A549 (cell line): ENCODE measurements around the gene DDI1. TPM values are rescaled to one million over a fixed set of nuclear protein-coding genes. Genes with fewer than 3 reads are reported as not detected.

Experiments
- ATAC-seq, 2 experiments: fragments of 200-7000 bp in 1 of 2; fragments of >200 bp in 1 of 2; cut with Nextera tagmentation in 1 of 2; cut with Tn5 transposase in 1 of 2; 3 replicates each; pipeline versions ENCODE4 v1.8.0 to v1.9.1; 2018 to 2020; ENCODE audit warnings: mild to moderate bottlenecking in 1 of 2, moderate library complexity in 1 of 2
- CTCF ChIA-PET: fragments of 300-600 bp; sonication (Branson Sonifier 250); formaldehyde crosslinking; extraction: SDS; loops from one replicate; lab custom pipeline; 2021; ENCODE audit warnings: antibody characterized with exemption, inconsistent platforms; lab: Yijun Ruan, JAX
- POLR2A ChIA-PET: fragments of 350-600 bp; formaldehyde crosslinking; extraction: SDS; loops from one replicate; lab custom pipeline; 2021; ENCODE audit warnings: antibody characterized with exemption, inconsistent platforms; lab: Yijun Ruan, JAX
- DNase-seq, 2 experiments: peaks; one replicate each; pipeline versions ENCODE4 v3.0.0 to v3.0.0-alpha.2; 2011 to 2016; ENCODE audit warnings: low read depth in 1 of 2, low spot score in 1 of 2
- FAIRE-seq: peaks from 2 replicates; lab custom pipeline; 2011; peaks lifted over from hg19 to GRCh38; lab: Jason Lieb, UNC
- H3K27ac ChIP-seq, 2 experiments: fragments of >200 bp; sonication (Bioruptor Twin); formaldehyde crosslinking; 3 replicates each; pipeline ENCODE4 v1.5.1; 2016 to 2017
- H3K4me1 ChIP-seq: fragments of >200 bp; sonication (Bioruptor Twin); formaldehyde crosslinking; 3 replicates; pipeline ENCODE4 v1.6.1; 2016
- H3K4me2 ChIP-seq: fragments of >200 bp; sonication (Bioruptor Twin); formaldehyde crosslinking; 3 replicates; pipeline ENCODE4 v1.6.1; 2016
- H3K4me3 ChIP-seq: fragments of >200 bp; sonication (Bioruptor Twin); formaldehyde crosslinking; 3 replicates; pipeline ENCODE4 v1.5.1; 2016
- H3K9me3 ChIP-seq: fragments of >200 bp; sonication (Bioruptor Twin); formaldehyde crosslinking; 3 replicates; pipeline ENCODE4 v1.6.1; 2016
- BHLHE40 ChIP-seq: IDR thresholded peaks from 2 replicates; pipeline ENCODE4 v1.6.1; 2012; ENCODE audit warnings: low read depth, low read length, inconsistent platforms
- CBX2 ChIP-seq: fragments of 200-600 bp; sonication (generic); IDR thresholded peaks from 2 replicates; pipeline ENCODE4 v1.6.1; 2016; ENCODE audit warnings: low read depth, mild to moderate bottlenecking, borderline replicate concordance
- CEBPB ChIP-seq, 2 experiments: fragments of >200 bp in 1 of 2; sonication (Bioruptor Twin) in 1 of 2; formaldehyde crosslinking in 1 of 2; IDR thresholded peaks; 2 replicates each; pipeline ENCODE4 v1.6.1; 2012 to 2016
- EP300 ChIP-seq, 2 experiments: fragments of >200 bp; sonication (Bioruptor Twin); formaldehyde crosslinking; IDR thresholded peaks; 2 replicates in 1 of 2; 3 replicates in 1 of 2; pipeline ENCODE4 v1.6.1; 2016 to 2017
- FOSB ChIP-seq: fragments of 250-450 bp; sonication (Bioruptor Pico); IDR thresholded peaks from 2 replicates; pipeline ENCODE4 v1.5.0; 2020; ENCODE audit warnings: mild to moderate bottlenecking, moderate library complexity
- HEYL ChIP-seq: fragments of 250-450 bp; sonication (Bioruptor Pico); IDR thresholded peaks from 2 replicates; pipeline ENCODE4 v1.8.0; 2021; ENCODE audit warnings: mild to moderate bottlenecking, moderate library complexity
- JUNB ChIP-seq: fragments of >200 bp; sonication (Bioruptor Twin); formaldehyde crosslinking; IDR thresholded peaks from 2 replicates; pipeline ENCODE4 v1.6.1; 2016
- KDM5A ChIP-seq: fragments of 200-600 bp; sonication (generic); IDR thresholded peaks from 2 replicates; pipeline ENCODE4 v1.6.1; 2016; ENCODE audit warnings: antibody characterized with exemption, mild to moderate bottlenecking
- MAFK ChIP-seq: fragments of 450-650 bp; IDR thresholded peaks from 2 replicates; pipeline ENCODE4 v1.6.1; 2014; ENCODE audit not compliant: partially characterized antibody
- NFE2L2 ChIP-seq: fragments of 150-350 bp; conservative IDR thresholded peaks from 2 replicates; pipeline ENCODE4 v1.6.1; 2014; ENCODE audit warnings: low read length
- NR3C1 ChIP-seq: fragments of >200 bp; sonication (Bioruptor Twin); formaldehyde crosslinking; IDR thresholded peaks from 3 replicates; pipeline ENCODE4 v1.6.1; 2017
- POLR2AphosphoS2 ChIP-seq: conservative IDR thresholded peaks from 2 replicates; pipeline ENCODE4 v1.6.1; 2012; ENCODE audit warnings: low read length, improper control_type of control experiment, inconsistent platforms
- SMC3 ChIP-seq: fragments of >200 bp; sonication (Bioruptor Twin); formaldehyde crosslinking; IDR thresholded peaks from 3 replicates; pipeline ENCODE4 v1.6.1; 2018; ENCODE audit warnings: inconsistent platforms
- SREBF2 ChIP-seq: fragments of 450-650 bp; IDR thresholded peaks from 2 replicates; pipeline ENCODE4 v1.6.1; 2014; ENCODE audit warnings: mild to moderate bottlenecking, moderate library complexity
- TFCP2L1 ChIP-seq: fragments of 250-450 bp; sonication (Bioruptor Pico); IDR thresholded peaks from 2 replicates; pipeline ENCODE4 v1.5.0; 2021; ENCODE audit warnings: mild to moderate bottlenecking
- ZC3H11A ChIP-seq: fragments of 450-650 bp; IDR thresholded peaks from 2 replicates; pipeline ENCODE4 v1.6.1; 2014; ENCODE audit warnings: antibody characterized with exemption, mild to moderate bottlenecking
- ZSCAN20 ChIP-seq: fragments of 250-450 bp; sonication (Bioruptor Pico); IDR thresholded peaks from 2 replicates; pipeline ENCODE4 v1.8.0; 2022; ENCODE audit warnings: mild to moderate bottlenecking, moderate library complexity
- WGBS: methylation state at CpG from one replicate; pipeline ENCODE4 v1.1.6; 2017; ENCODE audit errors: missing lambda C conversion rate; 5-methylcytosine and 5-hydroxymethylcytosine counted together
- polyA plus RNA-seq, 4 experiments: library from polyadenylated mRNA; depleted of rRNA in 3 of 4; stranded (reverse); fragments of >200 nt; fragmentation: RNase III in 1 of 4; extraction: RNeasy Plus Mini Kit Qiagen cat#74134 plus additional on column Dnase treatment in 1 of 4; gene quantifications; 2 replicates in 3 of 4; 3 replicates in 1 of 4; pipeline ENCODE4 v1.2.3, GENCODE V29; 2011 to 2017
- TF ChIP-seq, protein P1 (sequence below): IDR thresholded peaks from 2 replicates; pipeline ENCODE4 v1.6.1; 2012
- TF ChIP-seq, protein P2 (sequence below): fragments of 150-350 bp; IDR thresholded peaks from 2 replicates; pipeline ENCODE4 v1.6.1; 2014; ENCODE audit warnings: low read depth, mild to moderate bottlenecking, low read length
- TF ChIP-seq, protein P3 (sequence below): fragments of 250-450 bp; sonication (Bioruptor Pico); IDR thresholded peaks from 2 replicates; pipeline ENCODE4 v1.5.0; 2020; ENCODE audit warnings: low read depth, mild to moderate bottlenecking, moderate library complexity
- TF ChIP-seq, protein P4 (sequence below): fragments of >200 bp; sonication (Bioruptor Twin); formaldehyde crosslinking; IDR thresholded peaks from 3 replicates; pipeline ENCODE4 v1.5.1; 2016
- TF ChIP-seq, protein P5 (sequence below): fragments of 250-450 bp; sonication (Bioruptor Pico); IDR thresholded peaks from 2 replicates; pipeline ENCODE4 v1.5.0; 2021; ENCODE audit warnings: mild to moderate bottlenecking, moderate library complexity, borderline replicate concordance

DDI1 gene
- polyA plus RNA-seq, 2 of the 4 experiments (the other 2 are of a cell fraction), result not detected

DNA sequence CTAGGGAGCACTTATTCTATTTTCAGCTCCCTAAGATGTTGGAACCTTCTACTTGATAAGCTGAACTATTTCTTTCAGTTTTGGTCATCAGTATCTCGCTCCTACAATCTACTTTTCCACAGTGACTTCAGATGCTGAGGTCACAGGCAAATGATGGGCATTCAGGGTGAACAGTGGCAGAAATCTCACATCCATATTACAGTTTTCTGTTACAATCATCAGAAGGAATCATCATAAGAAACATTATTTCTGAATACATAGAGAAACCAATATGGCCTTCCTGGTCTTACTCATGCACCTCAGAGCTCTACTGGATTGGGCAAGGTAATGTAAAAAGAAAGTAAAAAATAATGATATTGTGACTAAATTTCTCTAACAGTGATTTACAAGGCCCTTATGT is 39.4 kb upstream of the DDI1 start:
- TF ChIP-seq ZC3H11A, result no peak
- TF ChIP-seq ZSCAN20 (CRISPR knock-in tag), result no peak
- no peak for TF ChIP-seq CEBPB (IDR thresholded peaks at IDR 0.05)
- no peak for TF ChIP-seq HEYL (CRISPR knock-in tag)
- no peak for TF ChIP-seq SMC3
- TF ChIP-seq, protein P1, sequence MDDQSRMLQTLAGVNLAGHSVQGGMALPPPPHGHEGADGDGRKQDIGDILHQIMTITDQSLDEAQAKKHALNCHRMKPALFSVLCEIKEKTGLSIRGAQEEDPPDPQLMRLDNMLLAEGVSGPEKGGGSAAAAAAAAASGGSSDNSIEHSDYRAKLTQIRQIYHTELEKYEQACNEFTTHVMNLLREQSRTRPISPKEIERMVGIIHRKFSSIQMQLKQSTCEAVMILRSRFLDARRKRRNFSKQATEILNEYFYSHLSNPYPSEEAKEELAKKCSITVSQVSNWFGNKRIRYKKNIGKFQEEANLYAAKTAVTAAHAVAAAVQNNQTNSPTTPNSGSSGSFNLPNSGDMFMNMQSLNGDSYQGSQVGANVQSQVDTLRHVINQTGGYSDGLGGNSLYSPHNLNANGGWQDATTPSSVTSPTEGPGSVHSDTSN, result no peak
- TF ChIP-seq, protein P2, sequence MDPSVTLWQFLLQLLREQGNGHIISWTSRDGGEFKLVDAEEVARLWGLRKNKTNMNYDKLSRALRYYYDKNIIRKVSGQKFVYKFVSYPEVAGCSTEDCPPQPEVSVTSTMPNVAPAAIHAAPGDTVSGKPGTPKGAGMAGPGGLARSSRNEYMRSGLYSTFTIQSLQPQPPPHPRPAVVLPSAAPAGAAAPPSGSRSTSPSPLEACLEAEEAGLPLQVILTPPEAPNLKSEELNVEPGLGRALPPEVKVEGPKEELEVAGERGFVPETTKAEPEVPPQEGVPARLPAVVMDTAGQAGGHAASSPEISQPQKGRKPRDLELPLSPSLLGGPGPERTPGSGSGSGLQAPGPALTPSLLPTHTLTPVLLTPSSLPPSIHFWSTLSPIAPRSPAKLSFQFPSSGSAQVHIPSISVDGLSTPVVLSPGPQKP, result no peak
- no peak for TF ChIP-seq FOSB (CRISPR knock-in tag)
- TF ChIP-seq EP300 (IDR thresholded peaks at IDR 0.05), result no peak
- TF ChIP-seq, protein P3, sequence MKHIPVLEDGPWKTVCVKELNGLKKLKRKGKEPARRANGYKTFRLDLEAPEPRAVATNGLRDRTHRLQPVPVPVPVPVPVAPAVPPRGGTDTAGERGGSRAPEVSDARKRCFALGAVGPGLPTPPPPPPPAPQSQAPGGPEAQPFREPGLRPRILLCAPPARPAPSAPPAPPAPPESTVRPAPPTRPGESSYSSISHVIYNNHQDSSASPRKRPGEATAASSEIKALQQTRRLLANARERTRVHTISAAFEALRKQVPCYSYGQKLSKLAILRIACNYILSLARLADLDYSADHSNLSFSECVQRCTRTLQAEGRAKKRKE (CRISPR knock-in tag), result no peak
- no peak for TF ChIP-seq BHLHE40
- TF ChIP-seq TFCP2L1, result no peak
- no peak for TF ChIP-seq POLR2AphosphoS2
- TF ChIP-seq SREBF2, result no peak
- TF ChIP-seq, protein P4, sequence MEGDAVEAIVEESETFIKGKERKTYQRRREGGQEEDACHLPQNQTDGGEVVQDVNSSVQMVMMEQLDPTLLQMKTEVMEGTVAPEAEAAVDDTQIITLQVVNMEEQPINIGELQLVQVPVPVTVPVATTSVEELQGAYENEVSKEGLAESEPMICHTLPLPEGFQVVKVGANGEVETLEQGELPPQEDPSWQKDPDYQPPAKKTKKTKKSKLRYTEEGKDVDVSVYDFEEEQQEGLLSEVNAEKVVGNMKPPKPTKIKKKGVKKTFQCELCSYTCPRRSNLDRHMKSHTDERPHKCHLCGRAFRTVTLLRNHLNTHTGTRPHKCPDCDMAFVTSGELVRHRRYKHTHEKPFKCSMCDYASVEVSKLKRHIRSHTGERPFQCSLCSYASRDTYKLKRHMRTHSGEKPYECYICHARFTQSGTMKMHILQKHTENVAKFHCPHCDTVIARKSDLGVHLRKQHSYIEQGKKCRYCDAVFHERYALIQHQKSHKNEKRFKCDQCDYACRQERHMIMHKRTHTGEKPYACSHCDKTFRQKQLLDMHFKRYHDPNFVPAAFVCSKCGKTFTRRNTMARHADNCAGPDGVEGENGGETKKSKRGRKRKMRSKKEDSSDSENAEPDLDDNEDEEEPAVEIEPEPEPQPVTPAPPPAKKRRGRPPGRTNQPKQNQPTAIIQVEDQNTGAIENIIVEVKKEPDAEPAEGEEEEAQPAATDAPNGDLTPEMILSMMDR, result no peak
- ChIA-PET CTCF (no interaction called here), POLR2A (no interaction called here)
- H3K4me3 ChIP-seq, result no peak overlapping the region
- ATAC-seq, result no peak
- WGBS, result 100% methylated on average over 1 of the region's 1 CpG
- no peak for FAIRE-seq
- H3K4me2 ChIP-seq, result no peak overlapping the region
- no peaks in the 10 kb centered on the region for H3K4me1 ChIP-seq
- H3K27ac ChIP-seq, result no peak overlapping the region
- no peak for DNase-seq
- H3K9me3 ChIP-seq, result no peaks in the 10 kb centered on the region

DNA sequence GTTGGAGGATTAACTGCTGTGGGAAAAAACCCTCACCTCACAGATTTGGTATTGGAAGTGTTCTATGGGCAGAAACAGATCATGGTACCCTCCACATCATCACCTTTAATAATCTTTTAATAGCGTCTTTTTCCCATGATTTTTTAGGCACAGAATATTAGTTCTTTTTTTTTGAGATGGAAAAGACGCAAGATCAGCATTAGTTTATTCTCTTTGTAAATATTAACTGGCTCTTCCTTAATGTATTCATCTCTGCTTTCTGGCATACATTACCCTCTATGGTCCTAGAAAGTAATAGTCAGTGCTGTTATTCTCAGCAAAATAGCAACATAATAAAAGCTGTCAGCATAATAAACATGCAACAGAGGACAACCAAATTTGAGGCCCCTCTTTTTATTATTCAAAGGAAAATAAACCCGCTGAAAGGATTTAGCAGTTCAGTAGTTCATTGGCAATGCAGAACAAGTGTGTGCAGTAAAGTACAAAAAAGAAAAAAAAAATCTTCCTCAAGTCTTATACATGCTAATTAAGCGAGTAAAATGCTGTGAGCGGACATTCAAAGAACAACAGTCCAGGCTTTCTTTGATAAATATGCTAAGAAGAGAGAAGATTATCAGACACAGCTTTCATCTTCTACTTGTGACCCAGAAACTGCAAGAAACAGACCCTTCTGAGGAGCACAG is 37.5 kb upstream of the DDI1 start:
- FAIRE-seq (no peak), DNase-seq (no peak), ATAC-seq (no peak)
- H3K9me3 ChIP-seq, result no peaks in the 10 kb centered on the region
- H3K4me1 ChIP-seq, result no peaks in the 10 kb centered on the region
- WGBS, result 87% methylated on average over 5 of the region's 5 CpGs
- H3K4me3 ChIP-seq, result no peak overlapping the region
- ChIA-PET CTCF (no interaction called here), POLR2A (no interaction called here)
- no peak for TF ChIP-seq KDM5A
- TF ChIP-seq, protein P5, sequence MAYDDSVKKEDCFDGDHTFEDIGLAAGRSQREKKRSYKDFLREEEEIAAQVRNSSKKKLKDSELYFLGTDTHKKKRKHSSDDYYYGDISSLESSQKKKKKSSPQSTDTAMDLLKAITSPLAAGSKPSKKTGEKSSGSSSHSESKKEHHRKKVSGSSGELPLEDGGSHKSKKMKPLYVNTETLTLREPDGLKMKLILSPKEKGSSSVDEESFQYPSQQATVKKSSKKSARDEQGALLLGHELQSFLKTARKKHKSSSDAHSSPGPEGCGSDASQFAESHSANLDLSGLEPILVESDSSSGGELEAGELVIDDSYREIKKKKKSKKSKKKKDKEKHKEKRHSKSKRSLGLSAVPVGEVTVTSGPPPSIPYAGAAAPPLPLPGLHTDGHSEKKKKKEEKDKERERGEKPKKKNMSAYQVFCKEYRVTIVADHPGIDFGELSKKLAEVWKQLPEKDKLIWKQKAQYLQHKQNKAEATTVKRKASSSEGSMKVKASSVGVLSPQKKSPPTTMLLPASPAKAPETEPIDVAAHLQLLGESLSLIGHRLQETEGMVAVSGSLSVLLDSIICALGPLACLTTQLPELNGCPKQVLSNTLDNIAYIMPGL (CRISPR knock-in tag), result no peak
- TF ChIP-seq NFE2L2, result no peak
- peak; percentile 57 for TF ChIP-seq MAFK
- no peak for TF ChIP-seq CBX2
- TF ChIP-seq JUNB, result no peak
- no peak for TF ChIP-seq NR3C1
- H3K4me2 ChIP-seq, result no peak overlapping the region
- no peak overlapping the region for H3K27ac ChIP-seq
